Astrocyte of the spinal cord (primary cell): Measurements from ENCODE around the gene NME2.

Experiments used
- DNase-seq: peaks from one replicate; pipeline ENCODE4 v3.0.0; 2011; ENCODE audit warnings: low read depth, low spot score
- H3K4me3 ChIP-seq: 2 replicates; pipeline ENCODE4 v1.5.1; 2011; ENCODE audit warnings: low read depth, mild to moderate bottlenecking, low read length, moderate library complexity
- in situ Hi-C: cut with HindIII; loops from 2 replicates; pipeline ENCODE4 v1.10.0; 2017; ENCODE audit warnings: low sequenced_read_pairs
- TF ChIP-seq, protein P1 (sequence below): IDR thresholded peaks from 2 replicates; pipeline ENCODE4 v1.5.1; 2012; ENCODE audit warnings: low read depth, mild to moderate bottlenecking, low read length, inconsistent platforms

Gene NME2

DNA sequence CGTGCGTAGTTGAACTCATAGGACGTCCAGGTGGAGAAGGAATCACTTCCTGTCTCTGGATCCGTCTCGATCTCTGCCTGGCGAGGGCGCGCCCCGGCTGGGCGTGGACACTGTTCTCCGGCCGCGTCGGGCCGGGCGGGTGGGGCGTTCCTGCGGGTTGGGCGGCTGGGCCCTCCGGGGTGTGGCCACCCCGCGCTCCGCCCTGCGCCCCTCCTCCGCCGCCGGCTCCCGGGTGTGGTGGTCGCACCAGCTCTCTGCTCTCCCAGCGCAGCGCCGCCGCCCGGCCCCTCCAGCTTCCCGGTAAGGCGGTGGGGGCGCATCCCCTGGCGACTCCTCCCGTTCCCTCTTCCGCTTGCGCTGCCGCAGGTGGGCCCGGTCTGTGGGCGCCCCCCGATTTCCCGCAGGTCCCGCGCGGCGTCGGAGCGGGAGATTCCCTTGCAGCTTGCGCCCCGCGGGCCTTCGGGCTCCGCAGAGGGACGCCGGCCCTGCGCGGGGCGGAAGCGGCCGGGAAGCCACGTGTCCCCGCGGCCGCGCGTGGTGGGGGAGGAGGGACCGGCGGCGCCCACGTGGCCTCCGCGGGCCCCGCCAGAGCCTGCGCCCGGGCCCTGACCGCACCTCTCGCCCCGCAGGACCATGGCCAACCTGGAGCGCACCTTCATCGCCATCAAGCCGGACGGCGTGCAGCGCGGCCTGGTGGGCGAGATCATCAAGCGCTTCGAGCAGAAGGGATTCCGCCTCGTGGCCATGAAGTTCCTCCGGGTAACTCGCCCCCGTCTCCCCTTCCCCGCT lies at the start of gene NME2:
Gene NME2, plus strand, starts transcription at position 214 of the 789 bp plus-strand sequence. Its CDS starts 420 bp downstream, at position 634.
- in situ Hi-C loops = no loop called here

DNA sequence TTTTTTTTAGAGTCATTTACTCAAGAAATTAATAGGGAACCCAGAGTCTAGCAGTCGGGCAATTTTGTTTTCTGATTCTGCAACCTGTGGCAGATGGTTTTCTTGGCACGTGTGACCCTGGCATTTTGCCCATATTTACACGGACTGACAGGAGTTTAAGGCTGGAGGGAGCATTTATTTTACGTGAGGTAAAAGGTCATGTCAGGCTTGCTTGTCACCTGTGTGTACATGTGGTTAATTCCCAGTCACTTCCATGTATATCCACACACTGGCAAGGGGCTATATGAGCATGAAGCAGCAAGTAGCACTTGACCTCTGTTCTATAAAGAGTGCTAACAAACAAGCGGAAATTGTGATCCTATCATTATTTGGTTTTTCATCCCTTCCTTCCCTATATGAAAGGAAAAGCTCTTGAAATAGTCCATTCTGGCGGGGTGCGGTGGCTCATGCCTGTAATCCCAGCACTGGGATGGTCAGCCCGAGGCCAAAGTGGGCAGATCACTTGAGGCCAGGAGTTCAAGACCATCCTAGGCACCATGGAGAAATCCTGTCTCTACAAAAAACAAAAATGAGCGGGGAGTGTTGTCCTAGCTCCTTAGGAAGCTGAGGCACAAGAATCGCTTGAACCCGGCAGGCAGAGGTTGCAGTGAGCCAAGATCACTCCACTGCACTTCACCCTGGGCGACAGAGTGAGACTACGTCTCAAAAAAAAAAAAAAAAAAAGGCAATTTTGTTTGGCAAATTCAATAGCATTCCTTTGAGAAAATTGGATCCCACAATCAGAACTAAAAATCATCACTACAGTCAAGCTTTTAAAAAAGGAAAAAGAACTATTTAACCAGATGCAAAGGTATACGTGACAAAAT lies 47.6 kb upstream of the NME2 start:
- TF ChIP-seq, protein P1, sequence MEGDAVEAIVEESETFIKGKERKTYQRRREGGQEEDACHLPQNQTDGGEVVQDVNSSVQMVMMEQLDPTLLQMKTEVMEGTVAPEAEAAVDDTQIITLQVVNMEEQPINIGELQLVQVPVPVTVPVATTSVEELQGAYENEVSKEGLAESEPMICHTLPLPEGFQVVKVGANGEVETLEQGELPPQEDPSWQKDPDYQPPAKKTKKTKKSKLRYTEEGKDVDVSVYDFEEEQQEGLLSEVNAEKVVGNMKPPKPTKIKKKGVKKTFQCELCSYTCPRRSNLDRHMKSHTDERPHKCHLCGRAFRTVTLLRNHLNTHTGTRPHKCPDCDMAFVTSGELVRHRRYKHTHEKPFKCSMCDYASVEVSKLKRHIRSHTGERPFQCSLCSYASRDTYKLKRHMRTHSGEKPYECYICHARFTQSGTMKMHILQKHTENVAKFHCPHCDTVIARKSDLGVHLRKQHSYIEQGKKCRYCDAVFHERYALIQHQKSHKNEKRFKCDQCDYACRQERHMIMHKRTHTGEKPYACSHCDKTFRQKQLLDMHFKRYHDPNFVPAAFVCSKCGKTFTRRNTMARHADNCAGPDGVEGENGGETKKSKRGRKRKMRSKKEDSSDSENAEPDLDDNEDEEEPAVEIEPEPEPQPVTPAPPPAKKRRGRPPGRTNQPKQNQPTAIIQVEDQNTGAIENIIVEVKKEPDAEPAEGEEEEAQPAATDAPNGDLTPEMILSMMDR = no peak
- H3K4me3 ChIP-seq = peak overlapping the region; percentile 96
- in situ Hi-C loops = no loop called here
- no peak for DNase-seq

More for the DNA sequence above, at the start of gene NME2:
- peak; percentile 84 for DNase-seq
- peak within 1 kb of the TSS; percentile 89 for H3K4me3 ChIP-seq
- TF ChIP-seq, protein P1 = no peak

DNA sequence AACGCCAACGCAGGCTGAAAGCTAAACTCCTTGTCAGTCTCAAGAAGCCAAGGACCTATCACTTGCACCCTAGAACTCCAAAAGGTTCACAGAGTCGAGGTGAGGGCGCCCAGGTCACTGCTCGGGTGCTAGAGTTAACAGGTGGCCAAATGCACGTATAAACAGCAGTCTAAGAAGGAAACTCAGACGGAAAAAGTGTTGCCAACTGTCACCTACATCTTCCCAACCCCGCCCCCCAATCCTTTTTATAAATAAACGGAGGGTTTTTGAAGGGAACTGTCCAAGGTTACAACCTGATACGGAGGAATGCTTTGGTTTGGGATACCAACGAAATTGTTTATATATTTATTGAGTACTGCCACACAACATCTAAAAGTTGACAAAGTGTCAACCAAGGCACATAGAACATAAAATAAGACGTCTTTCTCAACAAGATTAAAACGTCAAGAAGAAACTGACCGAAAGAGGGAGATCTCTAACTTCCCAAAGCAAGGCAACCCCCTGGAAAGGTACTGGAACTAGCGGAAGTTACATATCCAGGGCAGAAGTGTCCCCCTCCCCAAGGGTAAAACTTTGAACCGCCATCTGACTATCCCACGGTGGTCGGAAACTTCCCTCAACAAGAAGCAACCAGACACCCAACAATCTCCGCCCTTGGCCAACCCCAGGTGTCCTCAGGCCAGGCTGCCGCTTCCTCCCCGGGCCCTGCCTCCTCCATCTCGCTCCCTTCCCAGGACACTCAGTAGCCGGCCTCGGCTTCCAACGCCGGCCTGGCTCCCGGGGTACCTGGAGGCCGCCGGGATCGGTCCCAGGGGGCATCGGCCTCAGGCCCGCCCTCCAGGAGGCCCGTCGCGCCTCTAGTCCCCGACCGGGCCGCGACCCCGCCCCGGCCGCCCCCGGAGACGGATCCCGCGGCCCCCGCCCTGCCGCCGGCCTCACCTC lies 46.5 kb upstream of the NME2 start:
- peak; percentile 50 for DNase-seq
- TF ChIP-seq, protein P1 = peak; percentile 28
- in situ Hi-C loops = no loop called here
- H3K4me3 ChIP-seq = peak overlapping the region; percentile 96

DNA sequence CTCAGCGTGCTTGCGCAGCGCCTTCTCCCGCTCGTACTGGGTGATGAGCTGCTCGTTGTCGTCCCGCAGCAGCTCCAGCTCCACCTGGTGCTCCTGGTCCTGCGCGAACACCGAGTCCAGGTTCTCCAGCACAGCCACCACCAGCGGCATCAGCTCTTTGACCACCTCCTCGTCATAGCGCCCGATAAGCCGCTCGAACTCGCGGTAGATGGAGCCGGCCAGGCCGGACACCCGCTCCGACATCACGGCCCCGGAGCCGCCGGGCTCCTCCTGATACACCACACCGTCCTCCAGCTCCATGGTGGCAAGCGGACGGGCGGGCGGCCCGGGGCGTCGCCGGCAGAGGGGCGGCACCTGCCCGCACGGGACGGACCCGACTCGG lies 45.9 kb upstream of the NME2 start:
- DNase-seq = peak; percentile 38
- TF ChIP-seq, protein P1 = no peak
- in situ Hi-C loops = no loop called here
- H3K4me3 ChIP-seq = peak overlapping the region; percentile 96

DNA sequence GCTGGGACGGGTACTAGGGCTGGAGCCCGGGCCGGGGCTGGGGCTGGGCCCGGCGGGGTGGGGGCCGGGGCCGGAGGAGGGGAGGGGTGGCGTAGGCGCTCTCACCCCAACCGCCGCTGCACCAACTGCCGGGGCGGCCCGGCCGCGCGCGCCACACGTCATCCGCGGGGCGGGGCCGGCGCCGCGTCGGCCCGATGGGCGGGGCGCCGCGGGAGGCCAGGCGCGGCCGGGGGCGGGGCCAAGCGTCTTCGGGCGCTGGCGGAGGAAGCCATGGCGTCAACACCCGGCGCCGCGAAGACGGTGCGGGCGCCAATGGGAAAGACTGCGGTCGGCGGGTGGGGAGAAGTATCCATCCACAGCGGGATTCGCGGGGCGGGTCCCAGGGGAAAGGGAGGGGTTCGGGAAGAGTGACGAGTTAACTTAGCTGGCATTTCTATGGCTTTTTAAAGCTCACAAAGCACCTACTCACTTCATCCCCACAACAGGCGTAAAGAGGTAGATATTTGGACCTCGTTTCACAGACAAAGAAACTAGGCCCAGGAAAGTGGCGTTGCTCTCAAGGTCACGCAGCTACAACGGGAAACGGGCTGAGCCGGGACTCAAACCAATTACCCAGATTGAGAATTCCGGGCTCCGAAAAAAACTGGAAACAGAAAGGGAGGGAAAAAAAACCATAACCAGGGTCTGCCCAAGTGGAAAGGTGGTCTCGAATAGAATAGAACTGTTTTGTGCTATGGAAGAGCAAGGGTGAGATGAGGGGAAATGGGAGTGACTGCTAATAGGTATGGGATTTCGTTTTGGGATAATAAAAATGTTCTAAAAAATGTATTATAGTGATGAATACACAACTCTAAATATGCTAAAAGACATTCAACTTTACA lies 45.2 kb upstream of the NME2 start, which contains the start of gene SPAG9:
Gene SPAG9, minus strand, starts transcription at position 130 of the 881 bp plus-strand sequence. CDS start 212 bp downstream, outside the sequence.
- peak within 1 kb of the TSS; percentile 96 for H3K4me3 ChIP-seq
- in situ Hi-C loops = no loop called here
- TF ChIP-seq, protein P1 = no peak
- peak; percentile 97 for DNase-seq
